Activated CD8-positive, alpha-beta memory T cell treated with anti-CD3 and anti-CD28 coated beads, Interleukin-2, amount 50 U/mL, for 1 hour (primary cell): ENCODE results near the gene C20orf204.

Experiments used
- DNase-seq: peaks from one replicate; pipeline ENCODE4 v3.0.0-alpha.2; 2020; ENCODE audit errors: extremely low read depth

The C20orf204 gene

DNA sequence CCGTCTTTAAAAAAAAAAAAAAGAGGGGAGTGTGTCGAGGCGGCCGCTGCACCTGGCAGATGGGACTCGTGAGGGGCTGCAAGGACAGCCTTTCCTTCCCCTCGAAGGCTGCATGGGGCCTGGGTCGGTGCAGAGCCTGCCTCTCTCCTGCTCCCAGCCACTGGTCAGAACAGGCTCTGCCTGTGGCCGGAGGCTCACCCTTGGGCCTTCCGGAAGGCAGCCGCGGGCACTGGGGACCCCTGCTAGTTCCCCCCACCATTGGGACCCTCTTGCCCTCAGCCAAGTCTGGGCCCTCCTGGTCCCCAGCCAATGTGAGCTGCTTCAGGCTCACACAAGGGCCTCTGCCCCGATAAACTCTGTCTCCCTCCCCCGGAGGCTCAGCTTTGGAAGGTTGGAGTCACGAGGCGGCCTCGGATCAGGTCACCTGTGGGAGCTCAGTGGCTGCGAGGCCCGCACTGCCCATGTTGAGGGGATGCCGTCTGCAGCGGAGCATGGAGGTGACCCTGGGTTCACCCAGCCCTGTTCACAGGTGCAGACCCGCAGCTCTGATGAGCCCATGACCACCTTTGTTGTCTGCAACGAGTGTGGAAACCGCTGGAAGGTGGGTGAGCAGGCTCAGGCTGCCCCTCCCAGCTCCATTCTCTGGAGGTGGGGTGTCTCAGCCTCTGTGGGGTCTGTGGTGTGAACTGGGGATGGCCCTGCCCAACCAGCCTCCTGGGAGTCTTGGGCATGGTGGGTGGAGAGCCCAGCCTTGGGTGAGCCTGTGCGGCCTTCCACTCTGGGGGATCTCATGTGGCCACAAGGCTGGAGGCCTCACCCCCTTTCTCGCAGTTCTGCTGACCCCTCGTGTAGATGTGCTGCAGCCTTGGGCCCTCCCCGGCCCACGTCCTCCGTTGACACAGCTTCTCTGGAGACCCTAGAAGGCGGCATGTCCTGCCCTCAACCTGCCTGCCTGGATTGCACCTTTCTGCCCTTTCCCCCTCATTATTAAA lies 35.7 kb downstream of the C20orf204 start:
- no peak for DNase-seq

DNA sequence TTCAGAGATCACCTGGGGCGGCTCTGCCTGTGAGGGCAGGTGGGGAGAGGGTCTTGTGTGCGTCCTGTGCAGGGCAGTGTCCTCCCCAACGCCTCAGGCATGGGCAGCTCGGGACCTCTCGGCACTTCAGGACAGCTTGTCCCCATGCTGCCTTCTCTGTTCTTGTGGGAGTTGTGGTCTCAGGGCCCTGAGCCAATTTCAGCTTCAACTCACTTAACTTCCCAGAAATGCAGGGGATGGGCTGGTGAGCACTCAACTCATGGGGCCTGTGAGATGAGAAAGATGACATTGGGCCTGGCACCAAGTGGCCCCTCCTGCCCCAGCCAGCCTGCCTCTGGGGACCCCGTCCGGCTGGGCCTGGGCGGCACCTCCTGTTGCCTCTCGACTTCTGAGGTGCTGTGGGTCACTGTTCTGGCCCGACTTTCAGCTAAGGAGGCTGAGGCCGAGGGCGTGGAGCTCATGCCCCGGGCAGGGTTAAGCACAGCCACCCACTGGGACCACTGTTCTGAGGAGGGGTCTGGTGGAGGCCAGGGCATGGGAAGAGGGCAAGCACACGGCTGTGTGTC lies 36.6 kb downstream of the C20orf204 start:
- DNase-seq: no peak

DNA sequence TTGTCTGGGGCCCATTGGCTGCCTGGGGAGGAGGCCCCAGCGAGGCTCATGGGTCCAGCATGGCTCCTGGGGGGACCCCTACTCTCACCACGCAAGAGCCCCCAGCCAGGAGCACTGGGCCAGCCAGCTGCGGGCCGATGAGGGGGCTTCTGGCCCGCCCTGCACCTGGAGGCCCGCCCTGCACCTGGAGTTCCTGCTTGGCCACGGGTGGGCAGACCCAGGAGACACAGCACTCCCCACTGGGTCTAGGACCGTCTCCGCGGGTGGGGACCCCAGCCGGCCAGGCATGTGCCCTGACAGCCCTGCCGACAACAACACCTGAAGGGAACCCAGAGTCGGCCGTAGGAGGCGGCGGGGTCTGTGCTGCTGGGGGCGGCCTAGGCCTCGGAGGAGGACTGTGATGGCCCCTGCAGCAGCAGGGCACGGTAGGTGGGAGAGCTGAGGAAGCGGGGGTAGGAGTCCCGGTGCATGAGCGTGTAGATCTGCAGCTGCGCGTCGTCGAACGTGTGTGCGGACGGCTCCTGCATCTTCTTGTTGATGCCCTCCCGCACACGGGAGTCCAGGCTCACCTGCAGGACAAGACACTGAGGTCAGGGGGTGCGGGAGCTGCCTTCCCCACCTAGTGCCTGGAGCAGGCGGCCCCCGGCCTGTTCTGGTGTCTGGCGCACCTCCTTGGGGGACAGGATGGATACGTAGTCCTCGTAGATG lies 37.6 kb downstream of the C20orf204 start:
- no peak for DNase-seq

DNA sequence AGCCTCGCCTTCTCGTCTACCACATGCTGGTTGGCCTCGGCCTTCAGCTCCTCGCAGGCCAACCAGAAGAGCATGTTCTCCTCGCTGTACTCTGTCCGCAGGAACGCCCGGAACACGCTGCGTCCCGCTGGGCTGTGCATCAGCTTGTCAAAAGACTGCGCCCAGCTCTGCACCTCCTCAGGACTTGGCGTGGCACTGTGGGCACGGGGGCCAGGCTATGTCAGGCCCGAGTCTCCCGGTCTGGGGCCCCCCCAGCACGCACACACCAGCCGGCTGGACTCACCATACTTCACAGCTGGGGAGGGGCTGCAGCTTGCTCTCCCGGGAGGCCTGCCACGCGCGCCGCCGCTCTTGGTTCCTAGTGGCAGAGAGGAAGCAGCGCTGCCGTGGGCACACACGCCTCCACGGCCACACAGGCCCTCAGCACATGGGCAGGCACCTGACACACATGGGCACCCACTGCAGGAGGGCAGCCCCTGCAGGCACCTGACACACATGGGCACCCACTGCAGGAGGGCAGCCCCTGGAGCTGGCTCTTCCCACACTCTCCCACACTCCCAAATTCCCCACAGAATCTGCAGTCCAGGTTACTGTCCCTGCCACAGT lies 38.3 kb downstream of the C20orf204 start:
- DNase-seq: no peak

DNA sequence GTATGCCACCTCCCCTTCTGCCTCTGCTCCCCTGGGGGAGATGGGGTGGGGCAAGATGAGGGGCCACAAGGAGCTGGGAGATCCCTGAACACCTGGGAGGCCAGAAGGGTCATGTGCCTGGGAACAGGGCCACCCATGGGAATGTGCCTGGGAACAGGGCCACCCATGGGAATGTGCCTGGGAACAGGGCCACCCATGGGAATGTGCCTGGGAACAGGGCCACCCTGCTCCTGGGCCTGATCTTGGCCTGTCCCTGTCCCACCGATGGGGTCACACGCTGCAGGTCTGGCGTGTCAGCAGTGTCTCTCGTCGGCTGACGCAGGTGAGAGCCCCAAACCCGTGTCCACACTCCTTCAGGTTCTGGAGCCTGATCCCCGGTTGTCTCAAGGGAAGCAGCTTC lies 39.0 kb downstream of the C20orf204 start:
- DNase-seq: no peak

DNA sequence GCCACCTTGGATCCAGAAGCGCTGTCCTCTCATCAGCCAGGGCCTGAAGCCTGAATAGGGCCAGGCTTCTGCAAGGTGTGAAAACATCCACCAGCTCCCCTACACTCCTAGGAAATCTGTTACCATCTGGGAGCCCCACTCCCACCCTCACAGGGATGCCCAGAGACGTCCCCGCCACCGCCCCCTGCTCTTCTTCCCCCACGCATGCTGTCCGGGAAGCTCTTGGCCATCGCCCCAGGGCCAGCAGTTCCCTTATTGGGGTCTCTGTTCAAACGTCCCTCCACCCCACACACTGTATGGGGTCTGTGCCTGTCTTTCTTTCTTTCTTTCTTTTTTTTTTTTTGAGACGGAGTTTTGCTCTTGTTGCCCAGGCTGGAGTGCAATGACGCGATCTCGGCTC lies 39.6 kb downstream of the C20orf204 start:
- no peak for DNase-seq

DNA sequence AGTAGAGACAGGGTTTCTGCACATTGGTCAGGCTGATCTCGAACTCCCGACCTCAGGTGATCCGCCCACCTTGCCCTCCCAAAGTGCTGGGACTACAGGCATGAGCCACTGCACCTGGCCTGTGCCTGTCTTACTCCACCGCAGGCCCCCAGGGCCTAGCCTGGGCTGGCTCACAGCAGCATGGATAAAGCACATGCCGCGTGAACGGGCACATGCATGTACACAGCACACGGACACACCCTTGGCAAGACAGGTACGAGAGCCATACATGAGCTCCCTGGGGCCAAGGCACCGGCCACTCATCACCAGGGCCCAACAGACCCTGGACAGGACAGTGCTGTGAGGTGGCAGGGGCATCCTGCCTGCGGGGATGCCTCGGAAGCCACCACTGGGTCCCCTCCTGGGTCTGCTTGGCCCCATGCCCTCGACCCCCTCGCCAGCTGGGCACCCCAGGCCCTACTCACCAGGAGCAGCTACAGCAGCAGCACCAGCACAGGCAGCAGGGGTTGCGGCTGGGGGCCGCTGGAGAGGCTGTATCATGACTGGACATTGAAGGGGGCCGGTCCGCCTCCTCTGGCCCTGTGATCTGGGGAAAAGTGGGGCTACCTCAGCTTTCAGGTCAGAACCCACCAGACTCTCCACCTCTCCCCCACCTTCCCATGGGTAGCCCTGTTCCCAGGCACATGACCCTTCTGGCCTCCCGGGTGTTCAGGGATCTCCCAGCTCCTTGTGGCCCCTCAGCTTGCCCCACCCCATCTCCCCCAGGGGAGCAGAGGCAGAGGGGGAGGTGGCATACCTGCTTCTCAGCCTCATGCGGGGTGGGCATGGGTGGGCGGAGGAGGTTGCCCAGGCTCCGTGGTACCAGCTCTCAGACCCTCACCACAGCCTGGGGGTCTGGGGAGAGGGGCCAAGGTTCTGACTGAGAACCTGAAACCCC lies 40.3 kb downstream of the C20orf204 start:
- DNase-seq: no peak

DNA sequence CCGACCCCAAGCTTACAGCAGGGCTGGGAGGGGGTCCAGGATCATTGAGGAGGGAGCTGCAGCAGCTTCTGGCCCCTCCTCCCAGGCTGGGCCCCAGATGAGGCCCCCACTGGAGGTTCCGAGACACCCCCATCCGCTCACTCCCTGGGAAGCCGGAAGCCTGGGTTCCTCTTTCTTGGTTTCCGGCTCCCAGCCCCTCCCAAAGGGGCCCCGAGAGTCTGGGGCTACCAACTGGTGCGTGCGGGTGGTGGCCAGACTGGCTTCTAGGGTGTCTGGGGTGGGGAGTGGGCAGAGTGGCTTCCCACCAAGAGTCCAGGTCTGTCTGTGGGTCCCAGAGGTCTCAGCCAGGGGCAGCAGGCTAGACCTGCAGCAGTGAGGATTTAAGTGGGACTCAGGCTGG lies 41.1 kb downstream of the C20orf204 start:
- no peak for DNase-seq

DNA sequence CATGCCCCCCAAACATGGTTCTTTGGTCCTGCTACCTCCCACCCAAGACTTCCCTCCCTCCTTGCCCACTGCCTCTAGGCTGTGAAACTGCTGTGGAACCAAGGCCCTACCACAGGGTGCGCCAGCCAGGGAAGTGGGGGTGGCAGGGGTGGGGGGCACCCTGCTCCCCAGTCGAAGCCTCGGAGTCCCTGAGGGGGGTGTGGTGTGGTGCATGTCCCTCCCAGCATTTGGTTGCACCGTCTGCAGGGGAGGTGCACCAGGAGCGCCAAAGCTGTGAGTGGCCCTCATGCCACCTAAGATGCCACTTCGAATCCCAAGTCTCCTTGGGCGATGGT lies 41.5 kb downstream of the C20orf204 start:
- DNase-seq: no peak

DNA sequence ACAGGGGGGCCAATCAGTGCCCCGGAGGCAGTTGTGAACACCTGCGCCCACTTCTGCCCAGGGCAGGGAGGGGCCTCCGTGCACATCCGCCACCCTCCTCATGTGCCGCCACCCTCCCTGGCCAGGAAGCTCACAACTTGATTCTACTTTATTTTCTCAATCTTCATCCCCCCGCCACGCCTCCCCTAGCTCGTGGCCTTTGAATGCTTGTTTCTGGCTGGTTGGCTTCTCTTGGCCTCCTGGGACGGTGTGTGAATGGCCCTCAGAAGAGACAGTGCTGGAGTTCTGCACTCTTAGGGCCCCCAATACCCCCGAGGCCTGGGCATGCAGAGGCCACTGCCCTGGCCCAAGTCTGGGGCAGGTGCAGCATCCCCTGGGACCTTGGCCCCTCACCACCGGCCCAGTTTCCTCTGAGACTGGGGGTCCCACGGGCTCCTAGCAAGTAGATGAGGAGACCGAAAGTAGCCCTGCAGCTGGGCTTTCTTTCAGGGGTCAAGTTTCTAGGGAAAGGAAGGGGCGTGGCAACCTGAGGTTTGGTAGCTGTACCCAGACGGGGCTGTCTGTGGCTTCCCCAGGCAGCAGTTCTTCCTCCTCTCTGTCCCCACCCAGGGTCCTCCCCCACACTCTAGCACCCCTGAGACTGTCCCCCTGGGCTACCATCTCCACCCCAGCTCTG lies 42.0 kb downstream of the C20orf204 start:
- DNase-seq: no peak

DNA sequence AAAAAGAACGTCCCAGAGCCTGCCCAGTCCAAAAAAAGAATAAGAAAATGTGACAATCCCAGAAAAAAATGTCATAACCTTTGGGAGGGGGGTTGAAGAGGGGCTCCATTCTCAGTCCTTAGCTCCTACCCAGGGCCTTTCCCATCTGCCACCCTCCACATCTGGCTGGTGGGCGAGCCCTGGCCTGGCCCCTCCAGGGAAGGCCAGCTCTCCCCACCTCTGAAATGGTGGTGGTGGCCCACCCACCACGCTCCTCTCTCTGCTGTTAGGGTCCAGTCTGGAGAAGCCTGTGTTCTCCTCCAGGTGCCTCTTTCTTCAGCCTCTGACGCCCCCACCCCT lies 42.9 kb downstream of the C20orf204 start:
- no peak for DNase-seq

DNA sequence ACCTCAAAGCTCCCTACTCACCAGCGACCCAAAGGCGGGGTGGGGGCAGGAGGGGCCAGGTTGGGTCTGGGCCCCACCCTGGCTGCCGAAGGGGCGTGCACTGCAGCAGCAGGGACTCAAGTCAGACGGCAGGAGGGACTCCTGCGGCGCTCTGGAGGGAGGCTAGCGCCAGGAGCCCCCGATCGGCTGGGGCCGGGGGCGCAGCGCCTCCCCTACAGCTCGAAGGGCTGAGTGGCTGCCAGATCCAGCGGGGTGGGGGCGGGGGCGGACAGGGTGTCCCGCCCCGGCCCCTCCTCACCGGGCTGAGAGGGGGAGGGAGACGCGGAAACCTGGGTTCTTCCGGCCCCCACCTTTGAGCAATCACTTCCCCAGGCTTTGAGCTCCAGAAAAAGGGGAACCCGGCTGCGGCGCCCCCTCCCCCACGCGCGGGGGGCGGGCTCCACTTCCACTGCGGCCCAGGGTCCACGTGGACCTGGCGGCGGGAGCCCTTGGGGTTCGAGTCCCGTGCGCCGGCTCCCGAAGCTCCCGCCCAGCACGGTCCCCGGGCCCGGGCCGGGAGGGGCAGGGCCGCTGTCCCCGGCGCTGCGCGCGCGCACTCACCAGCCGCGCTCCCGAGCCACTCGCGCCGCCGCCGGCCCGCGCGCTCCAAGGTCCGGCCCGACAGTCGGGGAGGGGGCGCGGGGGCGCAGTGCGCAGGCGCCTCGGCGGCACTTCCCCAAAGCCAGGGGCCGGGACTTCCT lies 43.5 kb downstream of the C20orf204 start, which contains the start of gene RGS19:
Gene RGS19, minus strand, starts transcription at position 246 of the 740 bp plus-strand sequence. CDS start 2,632 bp downstream, outside the sequence.
- no peak for DNase-seq

DNA sequence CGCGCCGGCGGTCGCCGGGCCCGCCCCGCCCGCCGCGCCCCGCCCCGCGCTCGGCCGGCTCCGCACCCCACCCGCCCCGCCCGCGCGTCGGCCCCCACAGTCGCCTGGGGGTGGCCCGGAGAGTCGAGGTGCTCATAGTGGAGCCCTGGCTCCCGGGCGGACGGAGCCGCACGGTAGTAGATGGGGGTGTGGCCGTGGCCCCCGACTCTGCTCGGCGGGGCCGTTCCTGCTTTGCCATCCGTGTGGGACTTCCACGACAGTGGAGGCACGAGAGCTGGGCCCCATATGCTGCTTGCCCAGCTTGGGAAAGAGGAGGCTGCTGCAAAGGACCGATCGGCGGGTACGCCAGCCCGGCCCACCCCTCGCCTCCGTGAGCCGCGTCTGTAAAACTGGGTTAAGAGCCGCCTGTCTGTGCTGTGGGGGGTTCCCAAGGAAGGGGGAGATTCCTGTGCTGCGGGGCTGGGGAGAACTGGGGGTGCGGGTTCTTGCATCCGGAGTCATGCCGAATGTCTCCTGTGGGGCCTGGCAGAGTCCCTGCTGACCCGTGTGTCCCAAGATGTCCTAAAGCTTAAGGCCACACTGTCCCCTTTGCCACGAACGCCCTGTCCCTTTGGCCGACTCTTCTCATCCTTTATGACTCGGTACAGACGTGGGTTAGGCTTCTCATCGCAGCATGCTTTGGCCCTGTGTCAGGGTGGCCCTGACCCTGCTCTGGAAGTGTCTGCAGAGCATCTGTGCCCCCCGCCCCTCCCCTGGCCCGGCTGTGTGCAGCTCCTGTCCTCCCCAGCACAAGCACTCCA lies 44.2 kb downstream of the C20orf204 start, which contains the start of gene OPRL1:
Gene OPRL1, plus strand, starts transcription at position 70 of the 800 bp plus-strand sequence. CDS start 12,639 bp downstream, outside the sequence.
- DNase-seq: no peak

DNA sequence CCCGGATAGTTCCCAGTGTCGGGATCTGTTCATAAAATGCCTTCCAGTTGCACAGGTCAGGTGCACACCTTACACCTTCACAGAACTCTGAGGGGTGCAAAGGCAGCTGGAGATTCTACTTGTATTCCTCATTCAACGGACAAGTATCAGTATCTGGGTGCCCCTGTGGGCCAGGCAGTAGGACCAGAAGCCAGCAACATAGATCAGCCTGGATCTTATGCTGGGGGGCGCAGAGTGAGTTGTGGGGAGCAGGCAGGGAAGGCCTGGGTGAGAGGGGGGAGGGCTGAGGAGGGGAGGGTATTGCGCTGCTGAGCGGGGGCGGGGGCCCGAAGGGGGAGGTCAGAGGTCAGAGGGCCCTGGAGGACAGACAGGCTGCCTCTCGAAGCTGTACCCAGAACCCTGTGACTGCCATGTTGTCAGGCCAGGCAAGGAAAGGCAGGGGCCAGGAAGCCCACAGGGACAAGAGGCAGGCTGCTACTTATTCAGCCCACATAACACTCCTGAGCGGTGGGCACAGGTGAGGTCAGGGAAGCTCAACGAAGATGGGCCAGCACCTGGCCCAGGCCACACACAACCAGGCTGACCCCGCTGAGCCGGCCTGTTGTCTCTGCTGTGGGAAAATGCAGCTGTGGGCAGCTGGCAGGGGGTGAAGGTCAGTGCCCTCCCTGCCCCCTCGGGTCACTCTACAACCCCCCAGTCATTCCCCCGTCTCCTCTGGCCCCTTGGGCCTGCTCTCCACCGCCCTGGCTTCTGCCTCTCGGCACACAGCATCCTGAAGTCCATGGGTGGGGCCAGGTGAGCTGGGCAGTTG lies 45.0 kb downstream of the C20orf204 start:
- no peak for DNase-seq

DNA sequence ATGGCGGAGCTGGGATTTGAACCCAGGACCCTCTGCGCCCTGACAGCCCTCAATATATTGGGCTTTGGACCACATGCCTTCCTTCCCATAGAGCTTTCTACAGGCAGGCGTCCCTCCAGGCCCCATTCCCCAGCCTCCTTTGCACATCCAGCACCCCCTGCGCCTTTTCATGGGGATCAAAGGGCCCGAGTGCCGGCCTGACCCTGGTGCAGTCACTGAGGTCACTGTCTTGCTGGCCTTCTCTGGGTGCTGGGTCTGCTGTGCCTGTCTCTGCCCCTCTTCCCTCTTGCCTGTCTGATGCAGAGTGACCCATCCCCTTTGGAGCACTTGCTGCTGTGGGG lies 45.6 kb downstream of the C20orf204 start:
- no peak for DNase-seq

DNA sequence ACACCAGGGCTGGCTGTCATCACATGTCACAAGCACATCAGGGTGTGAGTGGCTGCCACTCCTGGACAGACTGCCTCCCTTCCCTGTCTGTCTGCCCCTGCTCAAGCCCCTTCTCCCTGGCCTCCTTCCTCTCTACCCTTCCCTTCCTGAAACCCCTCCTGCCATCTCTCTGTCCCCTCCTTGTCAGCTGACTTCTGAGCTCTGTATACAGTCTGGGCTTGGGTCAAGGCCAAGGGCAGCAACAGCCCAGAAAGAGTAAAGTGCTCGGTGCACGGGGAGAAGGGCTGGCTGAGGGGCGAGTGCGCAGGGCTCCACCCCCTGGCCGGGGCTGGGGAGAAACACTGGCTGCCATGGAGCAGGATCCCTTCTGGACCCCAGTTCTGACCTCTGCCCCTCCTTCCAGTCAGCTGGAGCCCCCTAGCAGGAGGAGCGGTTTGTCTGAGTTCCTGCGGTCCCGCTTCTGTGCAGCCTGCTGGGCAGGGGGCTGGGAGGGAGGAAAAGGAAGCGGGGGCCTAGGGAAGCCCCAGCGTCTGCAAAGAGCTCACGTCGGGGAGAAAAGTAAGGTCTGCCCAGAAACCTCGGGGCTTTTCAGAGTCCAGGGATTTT lies 46.2 kb downstream of the C20orf204 start:
- DNase-seq: no peak

DNA sequence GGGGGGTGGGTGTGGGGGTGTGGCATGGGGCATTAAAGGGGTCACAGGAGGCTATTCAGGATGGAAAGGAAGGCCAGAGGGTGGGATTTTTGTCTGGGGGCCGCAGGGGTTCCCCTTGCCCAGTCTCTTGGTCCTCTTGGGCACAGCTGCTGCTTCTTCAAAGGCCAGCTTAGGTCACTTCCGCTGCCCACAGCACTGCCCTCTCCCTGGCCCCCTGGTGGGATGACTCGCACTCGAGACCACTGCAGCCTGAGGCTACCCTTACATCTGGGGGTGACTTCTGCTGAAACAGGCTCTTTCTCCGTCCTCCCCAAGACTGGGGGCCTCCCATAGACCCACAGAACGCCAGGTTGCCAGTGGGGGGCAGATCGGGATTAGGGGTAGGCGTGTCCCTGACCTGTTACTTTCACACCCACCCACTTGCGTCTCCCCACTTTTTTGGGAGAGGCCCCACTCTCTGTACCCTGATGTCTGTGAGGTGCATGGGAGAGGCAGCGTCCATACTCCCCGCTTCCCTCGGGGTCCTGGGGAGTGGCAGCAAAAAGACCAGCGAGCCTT lies 46.9 kb downstream of the C20orf204 start:
- no peak for DNase-seq
